HG02678 (cell line): ENCODE measurements around the gene DTWD2.
"Not testable (repeated sequence)": the region's sequence is repeated elsewhere in the genome, so short reads cannot be mapped to it uniquely, and the experiment has no call there.

Experiments
- ATAC-seq: cut with Tn5 transposase; IDR thresholded peaks from one replicate; pipeline ENCODE4 v1.9.1; 2021; ENCODE audit warnings: mild to moderate bottlenecking, moderate library complexity; ENCODE audit not compliant: unreplicated experiment

Gene DTWD2

DNA sequence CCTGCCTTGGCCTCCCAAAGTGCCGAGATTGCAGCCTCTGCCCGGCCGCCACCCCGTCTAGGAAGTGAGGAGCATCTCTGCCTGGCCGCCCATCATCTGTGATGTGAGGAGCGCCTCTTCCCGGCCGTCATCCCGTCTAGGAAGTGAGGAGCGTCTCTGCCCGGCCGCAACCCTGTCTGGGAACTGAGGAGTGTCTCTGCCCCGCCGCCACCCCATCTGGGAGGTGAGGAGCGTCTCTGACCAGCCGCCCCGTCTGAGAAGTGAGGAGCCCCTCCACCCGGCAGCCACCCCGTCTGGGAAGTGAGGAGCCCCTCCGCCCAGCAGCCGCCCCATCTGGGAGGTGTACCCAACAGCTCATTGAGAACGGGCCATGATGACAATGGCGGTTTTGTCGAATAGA, 10.5 kb upstream of the DTWD2 start:
- not testable (repeated sequence) for ATAC-seq

GRCh38 chr5:118996098-118996497, 7.8 kb upstream of the DTWD2 start:
- no peak for ATAC-seq

DNA sequence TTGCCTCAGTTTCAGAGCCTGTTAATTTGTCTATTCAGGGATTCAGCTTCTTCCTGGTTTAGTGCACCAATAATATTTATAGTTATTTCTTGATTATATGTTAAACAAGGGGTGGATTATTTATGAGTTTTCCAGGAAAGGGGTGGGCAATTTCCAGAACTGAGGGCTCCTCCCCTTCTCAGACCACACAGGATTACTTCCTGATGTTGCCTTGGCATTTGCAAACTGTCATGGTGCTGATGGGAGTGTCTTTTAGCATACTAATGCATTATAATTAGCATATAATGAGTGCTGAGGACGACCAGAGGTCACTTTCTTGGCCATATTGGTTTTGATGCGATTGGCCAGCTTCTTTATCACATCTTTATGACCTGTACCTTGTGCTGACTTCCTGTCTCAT, 6.2 kb upstream of the DTWD2 start:
- ATAC-seq = no peak

DNA sequence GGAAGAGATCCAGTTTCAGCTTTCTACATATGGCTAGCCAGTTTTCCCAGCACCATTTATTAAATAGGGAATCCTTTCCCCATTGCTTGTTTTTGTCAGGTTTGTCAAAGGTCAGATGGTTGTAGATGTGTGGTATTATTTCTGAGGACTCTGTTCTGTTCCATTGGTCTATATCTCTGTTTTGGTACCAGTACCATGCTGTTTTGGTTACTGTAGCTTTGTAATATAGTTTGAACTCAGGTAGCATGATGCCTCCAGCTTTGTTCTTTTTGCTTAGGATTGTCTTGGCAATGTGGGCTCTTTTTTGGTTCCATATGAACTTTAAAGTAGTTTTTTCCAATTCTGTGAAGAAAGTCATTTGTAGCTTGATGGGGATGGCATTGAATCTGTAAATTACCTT, 4.8 kb upstream of the DTWD2 start:
- ATAC-seq = not testable (repeated sequence)

DNA sequence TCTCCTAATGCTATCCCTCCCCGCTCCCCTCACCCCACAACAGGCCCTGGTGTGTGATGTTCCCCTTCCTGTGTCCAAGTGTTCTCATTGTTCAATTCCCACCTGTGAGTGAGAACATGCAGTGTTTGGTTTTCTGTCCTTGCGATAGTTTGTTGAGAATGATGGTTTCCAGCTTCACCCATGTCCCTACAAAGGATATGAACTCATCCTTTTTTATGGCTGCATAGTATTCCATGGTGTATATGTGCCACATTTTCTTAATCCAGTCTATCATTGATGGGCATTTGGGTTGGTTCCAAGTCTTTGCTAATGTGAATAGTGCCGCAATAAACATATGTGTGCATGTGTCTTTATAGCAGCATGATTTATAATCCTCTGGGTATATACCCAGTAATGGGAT, 3.7 kb upstream of the DTWD2 start:
- not testable (repeated sequence) for ATAC-seq

- ATAC-seq = no peak
These were observed 2.2 kb upstream of the DTWD2 start for GRCh38 chr5:118990582-118990981.

GRCh38 chr5:118989816-118990215, 1.5 kb upstream of the DTWD2 start:
- no peak for ATAC-seq

DNA sequence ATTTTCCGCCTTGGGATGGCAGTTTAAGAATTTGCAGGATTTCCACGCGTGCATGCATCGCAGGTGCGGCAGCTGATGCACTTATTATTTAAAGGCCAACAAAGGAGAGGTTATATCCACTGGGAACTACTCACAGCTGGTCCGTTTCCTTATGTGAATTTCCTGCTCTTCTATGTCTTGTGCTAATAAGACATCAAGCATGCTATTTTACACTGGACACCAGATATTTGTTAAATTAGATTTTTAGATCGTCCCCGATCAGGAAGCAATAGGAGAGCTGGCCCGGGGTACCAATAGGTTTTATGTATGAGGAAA, 476 bp upstream of the DTWD2 start:
- no peak for ATAC-seq

GRCh38 chr5:118984602-118985001, 3.7 kb downstream of the DTWD2 start:
- ATAC-seq = no peak

DNA sequence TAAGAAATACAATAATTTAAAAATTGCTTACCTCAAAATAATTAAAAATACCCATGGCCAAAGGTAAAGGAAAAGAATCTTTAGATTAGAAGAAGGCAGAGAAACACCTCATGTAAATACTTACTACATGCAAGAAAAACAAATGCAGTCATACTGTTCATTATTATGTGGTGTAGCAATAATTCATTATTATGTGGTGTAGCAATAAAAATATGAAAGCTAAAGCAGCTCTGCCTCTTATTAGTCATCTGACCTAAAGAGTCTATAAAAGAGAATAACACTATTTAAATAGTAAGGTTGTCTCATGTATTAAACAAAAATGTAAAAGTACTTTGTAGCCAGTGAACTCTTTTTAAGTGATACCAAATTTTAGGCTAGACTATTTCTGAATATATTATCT, 6.6 kb downstream of the DTWD2 start:
- no peak for ATAC-seq

DNA sequence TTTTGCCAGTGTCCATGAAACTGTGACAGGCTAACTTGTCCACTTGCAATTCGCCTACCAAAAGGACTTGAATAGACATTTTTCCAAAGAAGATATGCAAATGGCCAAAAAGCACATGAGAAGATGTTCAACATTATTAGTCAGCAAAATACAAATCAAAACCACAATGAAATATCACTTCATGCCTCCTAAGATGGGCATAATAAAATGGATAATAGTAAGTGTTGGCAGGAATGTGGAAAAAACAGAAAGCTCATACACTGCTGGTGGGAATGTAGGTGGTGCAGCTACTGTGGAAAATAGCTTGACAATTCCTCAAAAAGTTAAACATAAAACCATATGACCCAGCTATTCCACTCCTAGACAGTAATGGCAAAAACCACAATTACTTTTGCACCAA, 7.9 kb downstream of the DTWD2 start:
- ATAC-seq = no peak

DNA sequence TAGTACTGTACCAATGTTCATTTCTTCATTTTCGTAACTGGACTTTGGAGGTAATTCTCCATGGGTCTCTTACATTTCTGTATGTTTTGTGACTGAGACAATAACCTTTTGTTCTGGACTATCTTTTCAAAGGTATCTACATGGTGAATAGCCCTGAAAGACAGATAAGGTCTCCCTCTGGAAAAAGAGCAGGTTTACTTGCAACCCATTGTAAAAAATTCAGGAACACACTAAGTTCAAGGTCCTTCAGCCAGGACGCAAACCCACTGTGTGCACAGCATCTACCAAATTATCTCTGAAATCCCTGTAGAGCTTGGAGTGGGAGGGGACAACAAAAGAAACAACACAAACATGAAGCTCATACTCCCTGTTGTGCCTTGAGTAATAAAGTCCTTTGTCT, 8.3 kb downstream of the DTWD2 start:
- ATAC-seq = no peak

- not testable (repeated sequence) for ATAC-seq
These were observed 14.4 kb downstream of the DTWD2 start for GRCh38 chr5:118973779-118974445.

GRCh38 chr5:118968925-118969375, 19.4 kb downstream of the DTWD2 start:
- no peak for ATAC-seq

GRCh38 chr5:118968406-118968911, 19.9 kb downstream of the DTWD2 start:
- ATAC-seq = no peak

DNA sequence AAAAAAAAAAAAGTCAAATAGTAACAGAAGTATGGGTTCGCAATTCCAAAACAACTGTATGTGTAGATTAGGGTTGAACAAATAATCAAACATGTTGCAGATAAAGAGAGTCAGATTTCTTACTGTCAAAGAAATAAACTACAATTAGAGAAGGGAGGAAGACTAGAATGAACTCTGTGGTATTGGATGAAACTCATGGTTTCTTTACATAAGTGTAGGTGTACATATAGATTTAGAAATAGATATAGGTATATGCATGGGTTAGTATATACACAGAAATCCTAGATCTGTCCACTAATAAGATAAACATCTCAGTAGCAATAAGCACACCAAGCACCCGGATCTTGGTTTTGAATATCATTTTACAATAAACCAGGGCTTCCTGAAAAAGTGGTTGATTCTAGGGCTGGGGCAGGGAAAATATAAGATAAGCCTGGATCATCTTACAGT, 21.3 kb downstream of the DTWD2 start:
- ATAC-seq = no peak

- ATAC-seq = no peak
These were observed 22.5 kb downstream of the DTWD2 start for GRCh38 chr5:118965890-118966289.

DNA sequence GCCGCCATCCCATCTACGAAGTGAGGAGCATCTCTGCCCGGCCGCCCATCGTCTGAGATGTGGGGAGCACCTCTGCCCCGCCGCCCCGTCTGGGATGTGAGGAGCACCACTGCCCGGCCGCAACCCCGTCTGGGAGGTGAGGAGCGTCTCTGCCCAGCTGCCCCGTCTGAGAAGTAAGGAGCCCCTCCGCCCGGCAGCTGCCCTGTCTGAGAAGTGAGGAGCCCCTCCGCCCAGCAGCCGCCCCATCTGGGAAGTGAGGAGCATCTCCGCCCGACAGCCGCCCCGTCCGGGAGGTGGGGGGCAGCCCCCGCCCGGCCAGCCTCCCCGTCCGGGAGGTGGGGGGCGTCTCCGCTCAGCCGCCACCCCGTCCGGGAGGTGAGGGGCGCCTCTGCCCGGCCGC, 23.4 kb downstream of the DTWD2 start:
- not testable (repeated sequence) for ATAC-seq

GRCh38 chr5:118964388-118964787, 24.0 kb downstream of the DTWD2 start:
- not testable (repeated sequence) for ATAC-seq

- ATAC-seq = no peak
These were observed 25.2 kb downstream of the DTWD2 start for GRCh38 chr5:118963169-118963568.

- ATAC-seq = no peak
These were observed 27.8 kb downstream of the DTWD2 start for GRCh38 chr5:118960557-118960956.

GRCh38 chr5:118956727-118957126, 31.6 kb downstream of the DTWD2 start:
- ATAC-seq = no peak

DNA sequence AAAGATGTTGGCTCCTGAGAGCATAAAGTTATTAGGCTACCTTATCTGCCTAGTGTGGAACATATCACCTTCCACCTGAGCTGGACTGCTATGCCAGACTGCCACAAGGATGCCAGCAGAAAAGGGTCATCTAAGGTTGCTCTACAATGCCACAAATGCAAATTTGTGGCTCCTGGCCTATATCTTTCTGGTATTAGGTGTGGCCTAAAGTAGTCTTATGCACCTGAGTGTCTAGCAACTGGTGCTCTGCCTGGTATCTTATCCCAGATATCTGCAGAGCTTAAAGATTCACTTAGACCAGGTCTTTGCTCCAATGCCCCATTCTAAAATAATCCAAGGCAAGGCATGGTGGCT, 34.7 kb downstream of the DTWD2 start:
- no peak for ATAC-seq
